Measurements from ENCODE around the gene ATP5ME. TPM values are rescaled to one million over a fixed set of nuclear protein-coding genes. Genes with fewer than 3 reads are reported as not detected.

Gene ATP5ME
- total RNA-seq, 1 experiment from 2014 or later, result 330 TPM

GRCh38 chr4:721261-722168 is 47.4 kb upstream of the ATP5ME start:
- ChIA-PET POLR2A (no interaction called here), RAD21 (ENCODE audit: low non-redundant PET in 1 of 2, low total read pairs in 2 of 2, uncharacterized antibody in 2 of 2, unreplicated experiment in 2 of 2) (no interaction called here), CTCF (no interaction called here)
- Histone ChIP-seq H3K4me3 (replicated peaks in 1 of 2; ENCODE audit: low read depth in 1 of 2, low read length in 2 of 2) (no peak overlapping the region), H3K4me2 (ENCODE audit: low read length) (no peak overlapping the region), H3K79me2 (ENCODE audit: insufficient read depth, low read length) (peaks cover 61% of the 10 kb centered on the region), H4K20me1 (ENCODE audit: insufficient read depth) (no peaks in the 10 kb centered on the region), H3K36me3 (ENCODE audit: control insufficient read depth in 1 of 2, insufficient read depth in 2 of 2, low read length in 2 of 2) (peaks cover 2 to 3% of the 10 kb centered on the region in 2 experiments; a peak in 2 of 4 replicates), H3K9me2 (ENCODE audit: insufficient read depth) (no peaks in the 10 kb centered on the region), H3K9me3 (ENCODE audit: control insufficient read depth in 1 of 2, insufficient read depth in 1 of 2, low read depth in 1 of 2, low read length in 2 of 2) (no peaks in the 10 kb centered on the region), H3K4me1 (ENCODE audit: control insufficient read depth in 1 of 2, insufficient read depth in 2 of 2, low read length in 2 of 2) (no peaks in the 10 kb centered on the region), H3K9ac (ENCODE audit: low read length) (no peak overlapping the region), H3K27me3 (ENCODE audit: insufficient read depth, low read length) (no peaks in the 10 kb centered on the region), H2AFZ (ENCODE audit: low read depth, low read length, poor library complexity, severe bottlenecking) (no peak overlapping the region), H3K27ac (ENCODE audit: low read depth, low read length) (no peak overlapping the region)
- ATAC-seq (no peak), DNase-seq (ENCODE audit: low read depth, low spot score) (no peak)
- intact Hi-C loops (cut with micrococcal nuclease), result no loop called here
- BruUV-seq (replicated peaks), result no TSS peak
- TF ChIP-seq, protein P1, sequence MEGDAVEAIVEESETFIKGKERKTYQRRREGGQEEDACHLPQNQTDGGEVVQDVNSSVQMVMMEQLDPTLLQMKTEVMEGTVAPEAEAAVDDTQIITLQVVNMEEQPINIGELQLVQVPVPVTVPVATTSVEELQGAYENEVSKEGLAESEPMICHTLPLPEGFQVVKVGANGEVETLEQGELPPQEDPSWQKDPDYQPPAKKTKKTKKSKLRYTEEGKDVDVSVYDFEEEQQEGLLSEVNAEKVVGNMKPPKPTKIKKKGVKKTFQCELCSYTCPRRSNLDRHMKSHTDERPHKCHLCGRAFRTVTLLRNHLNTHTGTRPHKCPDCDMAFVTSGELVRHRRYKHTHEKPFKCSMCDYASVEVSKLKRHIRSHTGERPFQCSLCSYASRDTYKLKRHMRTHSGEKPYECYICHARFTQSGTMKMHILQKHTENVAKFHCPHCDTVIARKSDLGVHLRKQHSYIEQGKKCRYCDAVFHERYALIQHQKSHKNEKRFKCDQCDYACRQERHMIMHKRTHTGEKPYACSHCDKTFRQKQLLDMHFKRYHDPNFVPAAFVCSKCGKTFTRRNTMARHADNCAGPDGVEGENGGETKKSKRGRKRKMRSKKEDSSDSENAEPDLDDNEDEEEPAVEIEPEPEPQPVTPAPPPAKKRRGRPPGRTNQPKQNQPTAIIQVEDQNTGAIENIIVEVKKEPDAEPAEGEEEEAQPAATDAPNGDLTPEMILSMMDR (IDR thresholded peaks at IDR 0.05 in 2 of 3, conservative IDR thresholded peaks at IDR 0.05 in 1 of 3; ENCODE audit: borderline replicate concordance in 1 of 3, insufficient read depth in 1 of 3, low read depth in 2 of 3, low read length in 2 of 3), result no peak
- TF ChIP-seq CBX3 (IDR thresholded peaks at IDR 0.05; ENCODE audit: low read depth), result no peak
- no peak for TF ChIP-seq EZH2 (IDR thresholded peaks at IDR 0.05)
- no peak for TF ChIP-seq EGR1 (IDR thresholded peaks at IDR 0.05; ENCODE audit: low read depth)
- no peak for TF ChIP-seq SIN3A (IDR thresholded peaks at IDR 0.05; ENCODE audit: low read depth)
- TF ChIP-seq POLR2A (IDR thresholded peaks at IDR 0.05; ENCODE audit: borderline replicate concordance, extremely low read depth, insufficient read depth, insufficient read length), result no peak
- no peak for TF ChIP-seq SRF (IDR thresholded peaks at IDR 0.05; ENCODE audit: low read depth)
- TF ChIP-seq FOSL1 (IDR thresholded peaks at IDR 0.05; ENCODE audit: low read depth), result no peak
- TF ChIP-seq CEBPB (IDR thresholded peaks at IDR 0.05; ENCODE audit: low read depth), result no peak
- no peak for TF ChIP-seq POLR2AphosphoS5 (IDR thresholded peaks at IDR 0.05; ENCODE audit: low read depth, low read length)
- no peak for TF ChIP-seq ELF1 (IDR thresholded peaks at IDR 0.05; ENCODE audit: borderline replicate concordance, low read depth)
- TF ChIP-seq, protein P2, sequence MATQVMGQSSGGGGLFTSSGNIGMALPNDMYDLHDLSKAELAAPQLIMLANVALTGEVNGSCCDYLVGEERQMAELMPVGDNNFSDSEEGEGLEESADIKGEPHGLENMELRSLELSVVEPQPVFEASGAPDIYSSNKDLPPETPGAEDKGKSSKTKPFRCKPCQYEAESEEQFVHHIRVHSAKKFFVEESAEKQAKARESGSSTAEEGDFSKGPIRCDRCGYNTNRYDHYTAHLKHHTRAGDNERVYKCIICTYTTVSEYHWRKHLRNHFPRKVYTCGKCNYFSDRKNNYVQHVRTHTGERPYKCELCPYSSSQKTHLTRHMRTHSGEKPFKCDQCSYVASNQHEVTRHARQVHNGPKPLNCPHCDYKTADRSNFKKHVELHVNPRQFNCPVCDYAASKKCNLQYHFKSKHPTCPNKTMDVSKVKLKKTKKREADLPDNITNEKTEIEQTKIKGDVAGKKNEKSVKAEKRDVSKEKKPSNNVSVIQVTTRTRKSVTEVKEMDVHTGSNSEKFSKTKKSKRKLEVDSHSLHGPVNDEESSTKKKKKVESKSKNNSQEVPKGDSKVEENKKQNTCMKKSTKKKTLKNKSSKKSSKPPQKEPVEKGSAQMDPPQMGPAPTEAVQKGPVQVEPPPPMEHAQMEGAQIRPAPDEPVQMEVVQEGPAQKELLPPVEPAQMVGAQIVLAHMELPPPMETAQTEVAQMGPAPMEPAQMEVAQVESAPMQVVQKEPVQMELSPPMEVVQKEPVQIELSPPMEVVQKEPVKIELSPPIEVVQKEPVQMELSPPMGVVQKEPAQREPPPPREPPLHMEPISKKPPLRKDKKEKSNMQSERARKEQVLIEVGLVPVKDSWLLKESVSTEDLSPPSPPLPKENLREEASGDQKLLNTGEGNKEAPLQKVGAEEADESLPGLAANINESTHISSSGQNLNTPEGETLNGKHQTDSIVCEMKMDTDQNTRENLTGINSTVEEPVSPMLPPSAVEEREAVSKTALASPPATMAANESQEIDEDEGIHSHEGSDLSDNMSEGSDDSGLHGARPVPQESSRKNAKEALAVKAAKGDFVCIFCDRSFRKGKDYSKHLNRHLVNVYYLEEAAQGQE (IDR thresholded peaks at IDR 0.05; ENCODE audit: low read depth), result no peak
- TF ChIP-seq ATF3 (IDR thresholded peaks at IDR 0.05), result no peak
- no peak for TF ChIP-seq EZH2phosphoT487 (IDR thresholded peaks at IDR 0.05; ENCODE audit: borderline replicate concordance)
- no peak for TF ChIP-seq RAD21 (IDR thresholded peaks at IDR 0.05; ENCODE audit: low read depth)
- TF ChIP-seq ZFX (IDR thresholded peaks at IDR 0.05), result no peak
- TF ChIP-seq YY1 (IDR thresholded peaks at IDR 0.05; ENCODE audit: extremely low read depth, insufficient replicate concordance, low read depth, low read length), result no peak
- TF ChIP-seq TCF7L2 (IDR thresholded peaks at IDR 0.05; ENCODE audit: borderline replicate concordance, extremely low read depth, insufficient read depth, insufficient read length), result no peak
- no peak for TF ChIP-seq SP1 (IDR thresholded peaks at IDR 0.05; ENCODE audit: low read depth)
- TF ChIP-seq ZNF274 (IDR thresholded peaks at IDR 0.05; ENCODE audit: low read depth, low read length), result no peak
